Measurements from ENCODE around the gene EYA4.

- TF ChIP-seq EZH2 (IDR thresholded peaks at IDR 0.05; ENCODE audit: low read length, missing control alignments): no peak
- TF ChIP-seq CTCF (conservative IDR thresholded peaks at IDR 0.05 in 1 of 2, IDR thresholded peaks at IDR 0.05 in 1 of 2; ENCODE audit: low read depth in 1 of 2, low read length in 2 of 2): no peak
These were observed 225.5 kb downstream of the EYA4 start for GRCh38 chr6:133466680-133467079.
